ENCODE results near the gene RBM20.

RBM20 gene

DNA sequence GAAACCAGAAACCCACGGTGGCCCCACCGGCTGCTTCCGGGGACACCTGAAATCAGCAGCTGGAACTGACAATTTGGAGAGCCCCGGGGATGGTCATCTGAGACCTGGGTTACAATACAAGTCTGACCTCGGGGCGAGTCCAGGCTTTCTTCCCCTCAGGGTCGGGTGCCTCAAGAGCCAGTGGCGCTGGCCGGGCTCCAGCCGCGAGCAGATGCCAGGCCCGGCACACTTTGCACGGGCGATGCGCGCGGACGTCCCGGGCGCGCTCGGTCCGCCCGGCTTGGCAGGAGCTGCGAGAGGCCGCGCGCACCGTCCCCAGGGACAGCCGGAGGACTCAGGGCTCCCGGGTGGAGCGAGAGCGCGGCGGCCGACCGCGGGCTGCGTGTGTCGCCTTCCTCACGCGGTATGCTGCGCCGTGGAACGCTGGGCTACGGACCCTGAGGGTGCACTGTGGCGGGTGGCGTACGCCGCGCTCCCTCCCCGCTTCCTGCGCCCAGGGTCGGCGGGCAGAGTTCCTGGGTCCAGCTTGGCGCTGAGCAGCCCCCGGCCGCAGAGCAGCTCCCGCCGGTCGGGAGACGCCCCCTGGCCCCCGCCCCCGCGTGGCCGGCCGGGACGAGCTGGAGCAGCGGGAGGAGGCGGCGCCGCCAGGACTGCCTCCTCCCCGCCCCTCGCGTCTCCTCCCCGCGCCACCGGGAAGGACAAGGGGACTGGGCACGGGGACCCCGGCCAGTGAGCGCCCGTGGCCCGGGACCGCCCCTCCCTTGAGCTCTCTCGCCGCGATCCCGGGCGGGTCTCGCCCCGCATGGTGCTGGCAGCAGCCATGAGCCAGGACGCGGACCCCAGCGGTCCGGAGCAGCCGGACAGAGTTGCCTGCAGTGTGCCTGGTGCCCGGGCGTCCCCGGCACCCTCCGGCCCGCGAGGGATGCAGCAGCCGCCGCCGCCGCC is at the start of gene RBM20:
TSS of gene RBM20 (plus strand) at position 684 of the 945 bp plus-strand sequence. CDS start at position 803, 119 bp downstream.
- CTCF ChIA-PET: interaction anchor here (0.9 to 1.5 kb wide), 5 partner anchors 11 to 104 kb away, joined by 3 to 4 read pairs (median 4); no protein-coding TSS in a partner anchor
- POLR2A ChIA-PET: no interaction called here
- no peak for DNase-seq (ENCODE audit: low read depth, low spot score)
- no peak for TF ChIP-seq CTCF (IDR thresholded peaks at IDR 0.05; ENCODE audit: insufficient read depth, low read length, missing control alignments)
- peak within 1 kb of the TSS; percentile 61 for H3K4me3 ChIP-seq (ENCODE audit: low read depth, low read length)

GRCh38 chr10:110597476-110597875 is 46.7 kb upstream of the RBM20 start:
- POLR2A ChIA-PET: no interaction called here
- DNase-seq (ENCODE audit: low read depth, low spot score): no peak
- CTCF ChIA-PET: interaction anchor here (0.8 to 11.5 kb wide), 5 partner anchors 10 to 290 kb away, joined by 3 to 171 read pairs (median 4); partner anchors contain the start of gene SMNDC1
- H3K4me3 ChIP-seq (ENCODE audit: low read depth, low read length): no peak overlapping the region
- TF ChIP-seq CTCF (IDR thresholded peaks at IDR 0.05; ENCODE audit: insufficient read depth, low read length, missing control alignments): no peak

DNA sequence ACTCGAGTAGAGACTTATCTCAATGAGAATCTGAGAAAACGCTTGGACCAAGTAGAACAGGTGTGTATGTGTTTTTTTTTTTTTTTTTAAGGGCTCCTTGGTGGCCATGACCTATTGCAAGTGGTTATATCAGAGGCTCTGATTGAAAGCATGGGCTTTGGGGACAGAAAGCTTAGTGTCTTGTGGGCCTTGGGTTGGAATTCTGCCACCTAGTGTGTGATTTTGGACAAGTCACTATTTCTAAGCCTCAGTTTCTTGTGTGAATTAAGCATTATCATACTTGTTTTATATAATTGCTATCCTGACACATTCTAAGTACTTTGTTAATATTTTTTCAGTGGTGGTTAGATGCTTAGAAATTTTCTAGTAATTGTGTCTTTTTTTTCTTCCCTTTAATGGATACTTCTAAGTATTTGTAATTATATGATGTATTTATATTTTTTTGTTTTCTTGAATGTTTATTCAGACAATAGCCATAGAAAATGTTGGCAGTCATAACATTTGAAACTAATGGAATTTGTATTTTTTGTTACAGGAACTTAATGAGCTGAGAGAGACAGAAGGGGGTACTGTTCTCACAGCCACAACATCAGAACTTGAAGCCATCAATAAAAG is 43.5 kb upstream of the RBM20 start:
- no peak overlapping the region for H3K4me3 ChIP-seq (ENCODE audit: low read depth, low read length)
- DNase-seq (ENCODE audit: low read depth, low spot score): no peak
- ChIA-PET CTCF (interaction anchor here (0.6 to 11.5 kb wide), 24 partner anchors 8 to 293 kb away, joined by 3 to 171 read pairs (median 5); partner anchors contain the start of gene SMNDC1), POLR2A (no interaction called here)
- peak; percentile 47 for TF ChIP-seq CTCF (IDR thresholded peaks at IDR 0.05; ENCODE audit: insufficient read depth, low read length, missing control alignments)

DNA sequence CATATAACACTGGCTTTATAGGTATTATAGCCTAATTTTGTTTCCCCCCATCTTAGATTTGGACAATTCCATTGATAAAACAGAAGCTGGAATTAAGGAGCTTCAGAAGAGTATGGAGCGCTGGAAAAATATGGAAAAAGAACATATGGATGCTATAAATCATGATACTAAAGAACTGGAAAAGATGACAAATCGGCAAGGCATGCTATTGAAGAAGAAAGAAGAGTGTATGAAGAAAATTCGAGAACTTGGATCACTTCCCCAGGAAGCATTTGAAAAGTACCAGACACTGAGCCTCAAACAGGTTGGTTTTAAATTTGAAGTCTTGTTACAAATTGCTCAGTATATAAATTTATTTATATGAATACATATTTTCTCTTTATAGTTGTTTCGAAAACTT is 42.6 kb upstream of the RBM20 start:
- DNase-seq (ENCODE audit: low read depth, low spot score): no peak
- no peak for TF ChIP-seq CTCF (IDR thresholded peaks at IDR 0.05; ENCODE audit: insufficient read depth, low read length, missing control alignments)
- ChIA-PET POLR2A (no interaction called here), CTCF (interaction anchor here (0.8 to 11.5 kb wide), 8 partner anchors 9 to 294 kb away, joined by 3 to 171 read pairs (median 4); partner anchors contain the start of genes RBM20 and SMNDC1)
- H3K4me3 ChIP-seq (ENCODE audit: low read depth, low read length): no peak overlapping the region

DNA sequence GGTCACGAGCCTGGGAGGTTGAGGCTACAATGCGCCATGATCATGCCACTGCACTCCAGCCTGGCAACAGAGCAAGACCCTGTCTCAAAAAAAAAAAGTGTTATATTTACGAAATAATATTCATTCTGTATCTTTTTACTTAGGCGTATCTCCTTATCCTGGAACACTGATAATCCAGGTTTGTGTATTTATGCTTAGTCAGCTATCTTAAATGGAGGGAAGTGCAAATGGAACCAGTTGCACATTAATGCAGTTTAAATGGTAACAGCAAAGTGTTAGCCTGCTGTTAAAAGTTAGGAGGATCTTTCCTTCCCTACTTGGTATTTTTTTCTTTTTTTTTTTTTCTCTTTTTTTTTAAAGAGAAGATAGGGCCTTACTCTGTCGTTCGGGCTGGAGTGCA is 36.0 kb upstream of the RBM20 start:
- TF ChIP-seq CTCF (IDR thresholded peaks at IDR 0.05; ENCODE audit: insufficient read depth, low read length, missing control alignments): no peak
- no peak overlapping the region for H3K4me3 ChIP-seq (ENCODE audit: low read depth, low read length)
- DNase-seq (ENCODE audit: low read depth, low spot score): no peak
- POLR2A ChIA-PET: no interaction called here
- CTCF ChIA-PET: interaction anchor here (0.7 to 3.3 kb wide), 21 partner anchors 8 to 1557 kb away, joined by 3 to 28 read pairs (median 4); no protein-coding TSS in a partner anchor

GRCh38 chr10:110609605-110610004 is 34.5 kb upstream of the RBM20 start:
- no peak overlapping the region for H3K4me3 ChIP-seq (ENCODE audit: low read depth, low read length)
- TF ChIP-seq CTCF (IDR thresholded peaks at IDR 0.05; ENCODE audit: insufficient read depth, low read length, missing control alignments): no peak
- no peak for DNase-seq (ENCODE audit: low read depth, low spot score)
- CTCF ChIA-PET: interaction anchor here (0.7 to 3.3 kb wide), 15 partner anchors 9 to 299 kb away, joined by 3 to 28 read pairs (median 5); no protein-coding TSS in a partner anchor
- POLR2A ChIA-PET: no interaction called here

All from AG04449 (cell line).